Measurements from ENCODE around the gene MEFV. TPM values are rescaled to one million over a fixed set of nuclear protein-coding genes. Genes with fewer than 3 reads are reported as not detected.

The MEFV gene
- total and polyA plus RNA-seq, 4 donors, result 1.3 to 21.7 (median 8.1) TPM

GRCh38 chr16:3241761-3242160 lies 14.7 kb downstream of the MEFV start:
- Histone ChIP-seq H3K27me3 (ENCODE audit: control insufficient read depth in 3 of 3, insufficient read depth in 3 of 3, low read length in 2 of 3) (peaks cover 0 to 5% (median 0%) of the 10 kb centered on the region in 3 donors), H3K36me3 (ENCODE audit: control insufficient read depth in 4 of 4, insufficient read depth in 4 of 4, low read length in 4 of 4) (no peaks in the 10 kb centered on the region), H3K9me3 (ENCODE audit: control insufficient read depth in 4 of 4, insufficient read depth in 3 of 4, low read length in 3 of 4) (no peaks in the 10 kb centered on the region), H3K9ac (ENCODE audit: insufficient read depth in 1 of 2, low read length in 2 of 2) (no peak overlapping the region), H3K4me3 (no peak overlapping the region), H3K4me1 (ENCODE audit: control insufficient read depth in 5 of 5, insufficient read depth in 5 of 5, low read length in 5 of 5) (no peaks in the 10 kb centered on the region), H3K27ac (ENCODE audit: low read depth in 1 of 2, low read length in 1 of 2) (no peak overlapping the region)
- DNase-seq (no peak), ATAC-seq (ENCODE audit: insufficient read depth, low FRiP score) (no peak)
- WGBS, 2 donors, result 73 to 79% methylated on average over 5 of the region's 5 CpGs
- TF ChIP-seq, protein P1, sequence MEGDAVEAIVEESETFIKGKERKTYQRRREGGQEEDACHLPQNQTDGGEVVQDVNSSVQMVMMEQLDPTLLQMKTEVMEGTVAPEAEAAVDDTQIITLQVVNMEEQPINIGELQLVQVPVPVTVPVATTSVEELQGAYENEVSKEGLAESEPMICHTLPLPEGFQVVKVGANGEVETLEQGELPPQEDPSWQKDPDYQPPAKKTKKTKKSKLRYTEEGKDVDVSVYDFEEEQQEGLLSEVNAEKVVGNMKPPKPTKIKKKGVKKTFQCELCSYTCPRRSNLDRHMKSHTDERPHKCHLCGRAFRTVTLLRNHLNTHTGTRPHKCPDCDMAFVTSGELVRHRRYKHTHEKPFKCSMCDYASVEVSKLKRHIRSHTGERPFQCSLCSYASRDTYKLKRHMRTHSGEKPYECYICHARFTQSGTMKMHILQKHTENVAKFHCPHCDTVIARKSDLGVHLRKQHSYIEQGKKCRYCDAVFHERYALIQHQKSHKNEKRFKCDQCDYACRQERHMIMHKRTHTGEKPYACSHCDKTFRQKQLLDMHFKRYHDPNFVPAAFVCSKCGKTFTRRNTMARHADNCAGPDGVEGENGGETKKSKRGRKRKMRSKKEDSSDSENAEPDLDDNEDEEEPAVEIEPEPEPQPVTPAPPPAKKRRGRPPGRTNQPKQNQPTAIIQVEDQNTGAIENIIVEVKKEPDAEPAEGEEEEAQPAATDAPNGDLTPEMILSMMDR (IDR thresholded peaks at IDR 0.05; ENCODE audit: control extremely low read depth, extremely low read depth), result no peak

- 78 to 85% methylated on average over 29 of the region's 29 CpGs for WGBS, 2 donors
These were observed 20.4 kb downstream of the MEFV start for GRCh38 chr16:3235856-3236669.

DNA sequence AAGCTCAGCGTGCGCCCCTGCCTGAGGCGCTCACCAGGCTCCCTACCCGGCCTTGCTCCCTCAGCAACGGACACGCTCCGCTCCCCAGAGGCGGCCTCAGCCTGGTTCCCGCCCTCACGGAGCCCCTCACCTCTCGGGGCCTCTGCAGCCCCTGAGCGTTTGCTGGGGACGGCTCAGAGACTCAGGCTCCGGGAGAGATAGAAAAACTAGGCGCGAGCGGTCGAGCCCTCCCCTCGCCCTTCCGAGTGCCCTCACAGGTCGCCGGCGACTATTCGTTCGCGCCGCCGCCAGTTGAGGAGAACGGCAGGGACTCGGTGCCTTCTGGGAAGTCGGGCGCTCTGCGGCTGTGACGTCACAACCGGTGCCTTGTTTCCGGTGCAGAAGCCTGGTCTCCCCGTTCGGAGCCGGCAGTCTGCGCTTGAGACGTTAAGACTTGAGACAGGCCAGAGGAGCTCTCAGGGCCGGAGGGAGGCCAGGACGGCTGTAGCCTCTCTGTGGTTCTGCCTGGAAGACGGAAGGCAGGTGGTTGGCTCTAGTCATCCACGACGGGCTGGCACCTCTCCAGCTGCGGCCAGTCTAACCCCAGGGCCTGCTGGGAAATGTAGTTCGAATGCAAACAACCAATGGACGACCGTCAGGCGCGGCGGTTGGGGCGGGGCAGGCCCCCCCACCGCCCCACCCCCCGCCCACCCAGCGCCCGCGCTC lies 21.4 kb downstream of the MEFV start, which contains the start of gene ZNF200:
Gene ZNF200, minus strand, starts transcription at position 302 of the 705 bp plus-strand sequence. CDS start 1,403 bp downstream, outside the sequence.
- TF ChIP-seq, protein P1 (IDR thresholded peaks at IDR 0.05; ENCODE audit: control extremely low read depth, extremely low read depth), result no peak
- Histone ChIP-seq H3K36me3 (ENCODE audit: control insufficient read depth in 4 of 4, insufficient read depth in 4 of 4, low read length in 4 of 4) (peaks cover 9 to 31% (median 27%) of the 10 kb centered on the region in 4 donors), H3K27me3 (ENCODE audit: control insufficient read depth in 3 of 3, insufficient read depth in 3 of 3, low read length in 2 of 3) (peaks cover 0 to 2% (median 0%) of the 10 kb centered on the region in 3 donors), H3K27ac (ENCODE audit: low read depth in 1 of 2, low read length in 1 of 2) (peak within 1 kb of the TSS; percentile 91 to 98), H3K9ac (ENCODE audit: insufficient read depth in 1 of 2, low read length in 2 of 2) (peak within 1 kb of the TSS; percentile 67 to 90), H3K9me3 (ENCODE audit: control insufficient read depth in 4 of 4, insufficient read depth in 3 of 4, low read length in 3 of 4) (peaks cover under 1 to 15% (median 5%) of the 10 kb centered on the region in 4 donors), H3K4me1 (ENCODE audit: control insufficient read depth in 5 of 5, insufficient read depth in 5 of 5, low read length in 5 of 5) (peaks cover 0 to 9% (median 6%) of the 10 kb centered on the region in 5 donors), H3K4me3 (peak within 1 kb of the TSS; percentile 82)
- DNase-seq, result peak; percentile 97 to 98 (median 97)
- ATAC-seq (ENCODE audit: insufficient read depth, low FRiP score), result peak; percentile 94
- 0% methylated on average over 47 to 56 of the region's 59 CpGs for WGBS, 2 donors

More at GRCh38 chr16:3235856-3236669, 20.4 kb downstream of the MEFV start:
- Histone ChIP-seq H3K27ac (ENCODE audit: low read depth in 1 of 2, low read length in 1 of 2) (no peak overlapping the region), H3K9me3 (ENCODE audit: control insufficient read depth in 4 of 4, insufficient read depth in 3 of 4, low read length in 3 of 4) (peaks cover 0 to 5% (median 4%) of the 10 kb centered on the region in 4 donors), H3K27me3 (ENCODE audit: control insufficient read depth in 3 of 3, insufficient read depth in 3 of 3, low read length in 2 of 3) (peaks cover 0 to 5% (median 0%) of the 10 kb centered on the region in 3 donors), H3K4me1 (ENCODE audit: control insufficient read depth in 5 of 5, insufficient read depth in 5 of 5, low read length in 5 of 5) (peaks cover 0 to 9% (median 6%) of the 10 kb centered on the region in 5 donors), H3K9ac (ENCODE audit: insufficient read depth in 1 of 2, low read length in 2 of 2) (no peak overlapping the region), H3K4me3 (no peak overlapping the region), H3K36me3 (ENCODE audit: control insufficient read depth in 4 of 4, insufficient read depth in 4 of 4, low read length in 4 of 4) (peaks cover 8 to 23% (median 19%) of the 10 kb centered on the region in 4 donors)
- TF ChIP-seq, protein P1 (IDR thresholded peaks at IDR 0.05; ENCODE audit: control extremely low read depth, extremely low read depth), result no peak
- ATAC-seq (ENCODE audit: insufficient read depth, low FRiP score), result no peak
- no peak for DNase-seq

Measured in lung (tissue), 12 donors.